Middle frontal gyrus (tissue), 1 donor: ENCODE data around the gene ZMIZ1.

ENCODE experiments used
- DNase-seq: peaks from one replicate; pipeline ENCODE4 v3.0.0-alpha.2; 2015; ENCODE audit warnings: low spot score; ENCODE audit errors: extremely low spot score

ZMIZ1 gene

DNA sequence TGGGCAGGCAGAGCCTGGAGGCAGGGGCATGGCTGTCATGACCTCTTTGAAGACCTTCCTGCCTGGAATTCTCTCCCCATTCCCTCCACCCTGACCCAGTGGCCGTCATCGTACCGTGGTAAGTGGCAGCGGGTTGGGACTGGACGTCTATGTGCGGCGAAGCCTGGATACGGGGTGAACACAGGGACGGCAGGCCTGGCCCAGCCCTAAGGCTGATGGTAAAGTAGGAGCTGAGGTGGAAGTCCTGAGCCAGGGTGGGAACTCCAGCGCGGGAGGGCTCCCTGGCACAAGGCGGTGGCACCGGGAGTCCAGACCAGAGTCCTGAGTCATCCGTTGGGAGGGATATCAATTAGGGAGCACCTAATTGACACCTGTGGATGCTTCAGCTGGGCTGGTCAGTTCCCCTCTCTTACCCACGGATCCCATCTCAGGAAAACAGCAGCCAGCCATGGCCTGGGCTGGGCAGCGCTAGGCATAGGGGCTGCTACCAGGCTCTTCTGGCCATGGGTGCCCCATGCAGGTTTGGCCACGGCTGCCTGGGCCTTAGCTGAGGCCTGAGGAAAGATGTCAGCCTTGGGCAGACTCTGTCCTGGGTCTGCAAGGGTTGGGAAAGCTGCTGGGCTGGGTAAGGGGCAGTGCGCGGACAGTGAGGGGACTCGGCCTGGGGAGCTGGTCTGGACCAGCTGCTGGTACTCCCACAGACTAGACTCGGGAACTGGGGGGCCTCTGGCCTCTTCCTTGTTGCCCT, 281.8 kb downstream of the ZMIZ1 start:
- DNase-seq: no peak

DNA sequence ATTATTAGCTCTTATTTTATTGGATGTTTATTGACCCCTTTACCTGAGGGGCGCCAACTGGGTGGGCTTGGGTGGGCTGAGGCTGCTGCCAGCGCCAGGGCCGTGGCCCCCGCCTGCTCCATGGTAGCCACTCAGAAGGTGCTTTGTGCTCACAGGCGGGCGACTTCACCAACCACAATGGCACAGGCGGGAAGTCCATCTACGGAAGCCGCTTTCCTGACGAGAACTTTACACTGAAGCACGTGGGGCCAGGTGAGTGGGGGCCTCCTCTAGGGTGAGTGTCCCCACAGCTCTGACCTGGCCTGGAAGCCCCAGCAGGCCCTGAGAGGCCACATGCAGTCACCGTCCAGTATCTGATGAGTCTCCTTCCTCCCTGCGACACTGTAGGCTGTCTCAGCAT, 282.6 kb downstream of the ZMIZ1 start:
- DNase-seq: no peak

DNA sequence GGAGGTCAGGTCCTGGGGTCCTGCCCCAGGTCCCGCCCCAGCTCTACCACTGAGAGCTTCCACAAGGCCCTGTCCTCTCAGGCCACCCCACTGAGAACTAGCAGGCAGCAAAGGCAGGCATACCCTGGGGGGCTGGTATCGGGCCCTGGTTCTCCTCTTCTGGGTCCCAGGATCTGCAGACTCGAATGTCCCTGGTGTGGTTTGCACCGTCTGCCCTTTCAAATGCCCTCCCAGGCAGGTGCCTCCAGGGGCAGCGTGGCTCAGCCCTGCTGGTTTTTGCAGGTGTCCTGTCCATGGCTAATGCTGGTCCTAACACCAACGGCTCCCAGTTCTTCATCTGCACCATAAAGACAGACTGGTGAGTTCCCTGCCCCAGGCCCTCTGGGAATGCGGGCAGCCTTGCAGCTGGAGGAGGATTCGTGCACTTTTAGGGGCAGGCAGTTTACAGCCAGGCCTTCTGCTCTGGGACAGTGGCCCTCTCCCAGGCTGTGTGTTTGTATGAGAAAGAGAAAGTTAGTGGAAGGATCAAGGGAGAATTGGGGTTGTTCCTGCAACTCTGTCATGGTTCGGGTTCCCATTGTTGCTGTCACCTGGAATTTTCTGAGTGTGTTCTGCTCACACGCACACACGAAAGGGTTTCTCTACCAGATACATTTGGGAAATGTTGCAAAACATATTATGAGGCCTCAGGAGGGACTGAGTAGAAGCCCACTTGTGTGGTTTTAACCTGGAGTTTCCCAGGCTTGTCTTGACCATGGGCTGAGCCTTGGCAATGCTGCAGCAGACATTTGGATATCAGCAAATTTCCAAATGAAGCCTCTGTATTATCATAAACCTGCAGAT, 283.5 kb downstream of the ZMIZ1 start:
- no peak for DNase-seq

DNA sequence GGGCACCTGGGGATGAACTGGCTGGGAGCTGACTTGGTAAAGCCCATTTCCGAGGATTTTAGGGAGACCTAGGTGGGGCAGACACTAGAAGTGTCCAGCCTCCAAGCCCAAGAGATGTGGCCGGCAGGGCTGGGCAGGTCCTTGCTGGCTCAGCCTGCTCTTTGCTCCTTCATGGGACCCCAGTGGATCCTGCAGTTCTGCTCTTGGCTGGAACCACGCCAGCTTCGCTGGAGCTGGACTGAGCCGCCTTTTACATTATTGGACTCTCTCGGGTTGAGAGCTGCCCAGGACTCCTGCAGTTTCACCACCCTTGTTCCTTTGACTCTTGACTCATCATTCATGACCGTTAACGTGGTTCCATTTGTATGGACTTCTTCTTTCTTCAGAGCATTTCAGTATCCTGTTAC, 284.2 kb downstream of the ZMIZ1 start:
- DNase-seq: no peak

DNA sequence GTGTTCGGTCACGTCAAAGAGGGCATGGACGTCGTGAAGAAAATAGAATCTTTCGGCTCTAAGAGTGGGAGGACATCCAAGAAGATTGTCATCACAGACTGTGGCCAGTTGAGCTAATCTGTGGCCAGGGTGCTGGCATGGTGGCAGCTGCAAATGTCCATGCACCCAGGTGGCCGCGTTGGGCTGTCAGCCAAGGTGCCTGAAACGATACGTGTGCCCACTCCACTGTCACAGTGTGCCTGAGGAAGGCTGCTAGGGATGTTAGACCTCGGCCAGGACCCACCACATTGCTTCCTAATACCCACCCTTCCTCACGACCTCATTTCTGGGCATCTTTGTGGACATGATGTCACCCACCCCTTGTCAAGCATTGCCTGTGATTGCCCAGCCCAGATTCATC, 285.0 kb downstream of the ZMIZ1 start:
- no peak for DNase-seq

DNA sequence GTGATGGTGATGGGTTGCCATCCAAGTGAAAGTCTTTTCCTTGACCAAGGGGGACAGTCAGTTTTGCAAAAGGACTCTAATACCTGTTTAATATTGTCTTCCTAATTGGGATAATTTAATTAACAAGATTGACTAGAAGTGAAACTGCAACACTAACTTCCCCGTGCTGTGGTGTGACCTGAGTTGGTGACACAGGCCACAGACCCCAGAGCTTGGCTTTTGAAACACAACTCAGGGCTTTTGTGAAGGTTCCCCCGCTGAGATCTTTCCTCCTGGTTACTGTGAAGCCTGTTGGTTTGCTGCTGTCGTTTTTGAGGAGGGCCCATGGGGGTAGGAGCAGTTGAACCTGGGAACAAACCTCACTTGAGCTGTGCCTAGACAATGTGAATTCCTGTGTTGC, 285.4 kb downstream of the ZMIZ1 start:
- no peak for DNase-seq

DNA sequence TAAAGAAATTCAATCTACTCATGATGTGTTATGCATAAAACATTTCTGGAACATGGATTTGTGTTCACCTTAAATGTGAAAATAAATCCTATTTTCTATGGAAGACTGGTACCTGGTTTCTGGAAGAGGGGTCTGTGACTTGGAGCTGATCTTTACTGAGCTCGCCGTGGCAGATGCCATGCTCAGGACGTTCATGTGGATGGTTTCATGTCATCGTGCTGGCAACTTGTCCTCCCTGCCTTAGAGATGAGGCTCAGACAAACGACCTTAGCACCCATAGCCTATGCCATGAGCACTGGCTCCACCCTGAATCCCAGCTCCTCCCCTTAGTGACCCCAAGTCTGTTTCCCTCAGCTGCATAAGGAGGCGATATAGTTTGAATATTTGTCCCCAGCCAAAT, 285.8 kb downstream of the ZMIZ1 start:
- DNase-seq: no peak

DNA sequence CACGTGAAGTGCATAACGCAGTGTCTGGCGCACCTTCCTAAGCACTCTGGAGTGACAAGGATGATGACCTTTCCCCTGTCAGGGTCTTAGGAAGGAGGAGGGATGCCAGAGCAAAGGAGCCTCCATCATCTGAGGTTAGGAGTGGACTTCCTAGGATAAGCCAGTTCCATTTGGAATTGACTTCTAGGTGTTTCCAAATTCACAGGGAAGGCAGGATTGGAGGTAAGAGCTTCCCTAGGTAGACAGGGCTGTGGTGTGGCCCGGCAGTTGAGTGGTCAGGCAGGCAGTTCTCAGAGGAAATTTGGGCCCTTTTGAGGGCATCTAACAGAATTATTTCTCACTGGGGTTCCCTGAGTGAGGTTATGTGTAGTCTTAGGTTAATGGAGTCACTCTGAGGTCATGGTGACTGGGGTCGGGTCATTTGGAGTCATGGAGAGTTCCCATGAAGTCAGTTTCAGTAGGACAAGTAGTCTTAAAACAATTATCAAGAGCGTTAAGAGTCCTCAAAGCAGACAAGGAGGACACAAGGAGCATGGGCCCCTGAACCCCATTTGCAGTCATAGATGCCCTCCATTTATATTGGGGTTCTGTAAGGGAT, 286.8 kb downstream of the ZMIZ1 start:
- DNase-seq: no peak

DNA sequence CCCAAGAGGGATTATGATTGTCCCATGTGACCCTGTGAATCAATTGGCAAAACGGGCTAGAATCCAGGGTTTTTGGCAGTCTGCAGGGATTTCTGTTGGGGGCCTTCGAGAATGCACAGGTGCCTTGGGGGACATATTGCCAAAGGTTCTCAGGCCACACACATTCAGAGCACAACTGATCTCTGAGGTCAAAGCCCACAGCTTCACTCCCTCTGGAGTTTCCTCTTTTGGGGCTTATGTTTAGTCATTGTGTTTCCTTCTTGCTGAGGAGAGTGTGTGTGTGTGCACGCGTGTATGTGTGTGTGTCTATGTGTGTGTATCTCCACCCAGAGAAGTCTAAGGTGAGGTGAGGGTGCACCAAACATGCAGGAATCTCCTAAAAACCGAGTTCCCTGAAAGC, 287.3 kb downstream of the ZMIZ1 start:
- no peak for DNase-seq

DNA sequence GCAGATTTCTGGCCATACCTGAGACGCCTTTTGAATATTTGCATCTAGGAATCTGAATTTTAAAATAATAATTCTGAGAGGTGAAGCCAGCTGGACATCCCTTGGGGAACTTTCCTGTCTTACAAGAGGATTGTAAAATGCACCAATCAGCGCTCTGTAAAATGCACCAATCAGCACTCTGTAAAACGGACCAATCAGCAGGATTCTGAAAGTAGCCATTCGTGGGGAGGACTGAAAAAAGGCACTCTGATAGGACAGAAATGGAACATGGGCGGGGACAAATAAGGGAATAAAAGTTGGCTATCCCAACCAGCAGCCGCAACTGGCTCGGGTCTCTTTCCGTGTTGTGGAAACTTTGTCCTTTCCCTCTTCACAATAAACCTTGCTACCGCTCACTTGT, 288.4 kb downstream of the ZMIZ1 start:
- no peak for DNase-seq

DNA sequence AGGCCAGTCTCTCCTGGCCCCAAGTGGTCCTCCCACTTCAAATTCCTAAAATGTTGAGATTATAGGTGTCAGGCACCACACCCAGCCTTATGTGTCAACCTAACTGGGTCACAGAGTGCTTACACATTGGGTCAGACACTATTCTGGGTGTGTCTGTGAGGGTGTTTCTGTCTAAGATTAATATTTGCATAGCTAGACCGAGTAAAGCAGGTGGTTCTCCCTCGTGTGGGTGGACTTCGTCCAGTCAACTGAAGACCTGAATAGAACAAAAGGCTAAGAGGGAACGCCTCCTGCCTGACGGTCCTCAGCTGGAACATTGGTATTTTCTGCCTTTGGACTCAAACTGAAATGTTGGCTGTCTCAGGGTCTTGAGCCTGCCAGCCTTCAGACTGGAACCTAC, 290.0 kb downstream of the ZMIZ1 start:
- no peak for DNase-seq

DNA sequence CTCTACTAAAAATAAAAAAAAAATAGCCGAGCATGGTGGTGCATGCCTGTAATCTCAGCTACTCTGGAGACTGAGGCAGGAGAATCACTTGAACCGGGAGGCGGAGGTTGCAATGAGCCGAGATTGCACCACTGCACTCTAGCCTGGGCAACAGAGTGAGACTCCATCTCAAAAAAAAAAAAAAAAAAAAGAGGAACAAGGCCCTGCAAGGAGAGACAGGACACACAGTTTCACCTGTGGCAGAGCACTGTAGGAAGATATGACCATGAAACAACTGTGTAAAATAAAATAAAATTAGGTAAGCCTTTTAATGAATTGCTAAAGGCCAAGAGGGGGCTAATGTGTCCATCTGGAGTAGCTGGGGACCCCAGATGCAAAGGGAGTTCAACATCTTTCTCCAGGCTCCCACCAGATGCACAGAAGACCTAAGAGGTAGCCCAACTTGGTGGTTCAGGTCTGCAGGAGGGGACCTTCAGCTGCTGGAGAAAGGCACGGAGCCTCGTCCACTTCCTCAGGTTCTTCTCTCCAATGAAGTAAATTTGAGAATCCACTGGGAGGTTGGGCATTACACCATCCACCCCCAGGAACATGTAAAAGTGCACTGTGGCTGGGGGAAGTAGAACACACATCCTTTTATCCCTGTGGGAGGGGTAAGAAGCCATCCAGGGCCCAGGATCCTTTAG, 291.2 kb downstream of the ZMIZ1 start:
- DNase-seq: no peak

DNA sequence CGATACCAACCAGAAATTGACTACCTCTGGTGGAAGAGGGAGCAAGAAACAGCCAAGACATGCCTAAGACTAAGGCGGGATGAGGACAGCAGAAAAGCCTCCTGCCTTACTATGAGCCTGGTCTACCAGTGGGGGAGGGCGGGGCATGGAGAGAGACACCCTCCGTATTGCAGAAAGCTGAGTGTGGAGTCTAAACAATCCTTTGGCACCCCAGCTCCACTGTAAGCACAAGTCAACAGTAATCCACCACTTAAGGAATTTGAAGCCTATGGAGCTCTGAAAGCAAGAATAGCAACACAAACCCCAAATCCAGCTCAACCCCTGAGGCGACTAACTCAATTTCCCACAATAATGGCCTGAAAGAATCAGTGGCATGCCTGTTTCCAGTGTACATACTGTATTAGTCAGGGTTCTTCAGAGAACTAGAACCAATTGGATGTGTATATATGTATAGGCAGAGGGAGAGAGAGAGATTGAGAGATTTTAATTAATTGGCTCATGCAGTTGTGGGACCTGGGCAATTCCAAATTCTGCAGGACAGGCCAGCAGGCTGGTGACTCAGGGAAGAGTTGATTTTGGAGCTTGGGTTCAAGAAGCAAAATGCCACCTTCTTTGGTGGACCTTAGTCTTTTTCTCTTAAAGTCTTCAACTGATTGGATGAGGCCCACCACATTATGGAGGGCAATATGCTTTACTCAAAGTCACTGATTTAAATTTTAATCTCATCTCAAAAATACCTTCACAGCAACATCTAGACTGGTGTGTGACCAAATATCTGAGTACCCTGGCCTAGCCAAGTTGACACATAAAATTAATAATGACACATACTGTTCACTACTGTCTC, 292.0 kb downstream of the ZMIZ1 start:
- DNase-seq: no peak

DNA sequence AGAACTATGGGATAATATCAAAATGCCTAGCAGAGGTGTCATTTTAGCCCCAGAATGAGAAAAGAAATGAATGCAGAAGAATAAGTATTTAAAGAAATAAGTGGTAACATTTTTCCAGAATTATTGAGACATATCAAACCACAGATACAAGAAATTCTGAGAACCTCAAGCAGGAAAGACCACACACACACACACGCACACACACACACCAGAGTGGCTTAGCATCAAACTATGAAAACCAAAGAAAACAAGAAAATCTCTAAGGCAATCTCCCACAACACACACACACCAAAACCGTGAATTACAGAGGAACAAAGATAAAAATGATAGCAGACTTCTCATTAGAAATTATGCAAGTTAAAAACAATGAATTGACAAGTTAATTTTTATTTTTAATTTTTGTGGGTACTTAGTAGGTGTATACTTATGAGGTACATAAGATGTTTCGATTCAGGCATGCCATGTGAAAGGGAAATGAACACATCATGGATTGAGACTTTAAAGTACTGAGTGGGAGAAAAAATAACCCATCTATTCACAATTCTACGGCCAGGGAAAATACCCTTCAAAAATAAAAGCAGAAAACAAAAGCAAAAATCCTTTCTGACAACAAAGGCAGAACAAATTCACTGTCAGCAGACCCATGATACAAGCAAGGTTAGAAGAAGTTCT, 293.1 kb downstream of the ZMIZ1 start:
- no peak for DNase-seq
